ENCODE measurements around the gene MTRF1.

DNA sequence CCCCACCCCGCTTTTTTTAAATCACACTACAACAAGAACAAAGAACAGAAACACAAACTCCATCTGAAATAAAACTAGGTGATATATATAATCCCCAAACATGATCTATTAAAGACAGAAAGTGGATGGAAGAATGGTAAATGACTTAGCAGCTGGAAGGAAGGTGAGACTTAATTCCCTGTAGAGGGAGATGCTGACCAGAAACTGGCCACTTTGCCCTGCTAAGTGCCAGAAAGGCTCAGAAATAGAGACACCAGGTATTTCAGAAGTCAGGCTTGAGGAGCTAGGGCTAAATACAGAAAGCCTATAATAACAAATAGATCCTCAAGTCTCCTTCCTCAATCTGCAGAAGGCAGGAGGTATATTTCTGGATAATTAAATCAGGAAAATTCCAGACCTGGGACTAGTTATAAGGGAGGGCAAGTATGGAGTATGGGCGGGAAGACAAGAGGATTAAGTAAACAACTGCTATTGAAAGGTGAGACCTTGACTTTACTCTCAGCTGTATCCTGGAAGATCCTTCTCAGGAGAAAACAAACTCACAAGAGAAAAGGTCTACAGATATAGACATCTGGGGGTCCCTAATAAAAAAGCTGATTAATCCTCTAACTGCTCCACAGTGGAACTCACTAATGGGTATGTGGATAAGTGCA is 32.2 kb downstream of the MTRF1 start:
- TF ChIP-seq EZH2 (IDR thresholded peaks at IDR 0.05) = no peak
- no peak for TF ChIP-seq POLR2AphosphoS5 (IDR thresholded peaks at IDR 0.05; ENCODE audit: borderline replicate concordance, low read depth, low read length)
